Gastroesophageal sphincter (tissue), 4 donors: ENCODE results near the gene NMRK1. TPM values are rescaled to one million over a fixed set of nuclear protein-coding genes. Genes with fewer than 3 reads are reported as not detected.

ENCODE experiments used
- ATAC-seq: fragments of 150-250 bp; one replicate; pipeline ENCODE4 v1.9.1; 2016; ENCODE audit warnings: mild to moderate bottlenecking, moderate library complexity
- H3K27ac ChIP-seq, 4 donors: fragments of 200-600 bp; sonication (generic) in 3 of 4; 1 replicate in 3 of 4; 2 replicates in 1 of 4; pipeline ENCODE4 v1.5.1; 2016 to 2019
- H3K27me3 ChIP-seq: fragments of 200-600 bp; sonication (generic); one replicate; pipeline ENCODE4 v1.5.1; 2019
- H3K36me3 ChIP-seq, 2 donors: fragments of 200-600 bp; sonication (generic); one replicate each; pipeline ENCODE4 v1.5.1; 2019; ENCODE audit warnings: control low read depth in 1 of 2
- H3K4me1 ChIP-seq, 3 donors: fragments of 200-600 bp; sonication (generic); 1 replicate in 2 of 3; 2 replicates in 1 of 3; pipeline ENCODE4 v1.5.1; 2016 to 2019; ENCODE audit warnings: control low read depth in 2 of 3
- H3K4me3 ChIP-seq, 2 donors: fragments of 200-600 bp; sonication (generic); one replicate each; pipeline ENCODE4 v1.5.1; 2019; ENCODE audit warnings: mild to moderate bottlenecking in 1 of 2, moderate library complexity in 1 of 2
- H3K9me3 ChIP-seq, 3 donors: fragments of 200-600 bp; sonication (generic); one replicate each; pipeline ENCODE4 v1.5.1; 2017 to 2019; ENCODE audit warnings: control low read depth in 2 of 3
- EP300 ChIP-seq: sonication (generic); formaldehyde crosslinking; IDR thresholded peaks from one replicate; pipeline ENCODE4 v1.6.1; 2017; ENCODE audit warnings: antibody characterized with exemption, mild to moderate bottlenecking
- POLR2A ChIP-seq, 2 donors: fragments of 450-650 bp; IDR thresholded peaks; one replicate each; pipeline ENCODE4 v1.6.1; 2017; ENCODE audit warnings: antibody characterized with exemption in 2 of 2, mild to moderate bottlenecking in 2 of 2, moderate library complexity in 1 of 2
- POLR2AphosphoS5 ChIP-seq: sonication (generic); formaldehyde crosslinking; IDR thresholded peaks from one replicate; pipeline ENCODE4 v1.6.1; 2017; ENCODE audit warnings: antibody characterized with exemption
- WGBS, 2 donors: methylation state at CpG; one replicate each; pipeline ENCODE4 v1.1.5; 2018; ENCODE audit warnings: low coverage in 1 of 2; 5-methylcytosine and 5-hydroxymethylcytosine counted together
- total RNA-seq, 4 donors: library from RNA; depleted of rRNA; stranded (reverse); fragments of >200 nt; gene quantifications; one replicate each; pipeline ENCODE4 v1.1.0, GENCODE V29; 2016
- TF ChIP-seq, protein P1 (sequence below), 4 experiments: fragments of 200-600 bp in 2 of 4; fragments of 450-650 bp in 2 of 4; sonication (generic) in 1 of 4; IDR thresholded peaks; one replicate each; pipeline ENCODE4 v1.5.1; 2017 to 2019; ENCODE audit warnings: antibody characterized with exemption in 4 of 4, mild to moderate bottlenecking in 2 of 4, moderate library complexity in 2 of 4

Gene NMRK1
- total RNA-seq, 4 donors from 2014 or later: 6.3 to 21.5 (median 13.6) TPM

DNA sequence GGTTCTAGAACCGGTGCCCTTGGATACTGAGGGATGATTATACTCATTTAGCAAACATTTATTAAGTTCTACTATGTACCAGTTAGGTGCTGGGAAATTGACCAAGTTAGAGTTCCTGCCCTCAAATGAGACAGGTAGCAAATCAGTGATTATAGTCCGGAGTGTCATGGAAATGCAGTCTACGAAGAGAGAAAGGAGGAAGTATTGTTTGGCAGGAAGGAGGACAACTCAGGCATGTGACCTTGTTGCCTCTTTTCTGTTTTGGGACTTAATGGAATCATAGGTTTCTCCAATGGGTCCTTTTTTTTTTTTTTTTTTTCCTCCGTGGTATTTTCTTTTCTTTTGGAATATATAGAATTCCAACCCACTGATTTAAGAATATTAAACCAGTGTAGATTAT is 28.4 kb upstream of the NMRK1 start:
- 61 to 65% methylated on average over 4 of the region's 4 CpGs for WGBS, 2 donors
- TF ChIP-seq POLR2A (IDR thresholded peaks at IDR 0.05) (no peak), POLR2AphosphoS5 (no peak), EP300 (no peak)
- TF ChIP-seq, protein P1, sequence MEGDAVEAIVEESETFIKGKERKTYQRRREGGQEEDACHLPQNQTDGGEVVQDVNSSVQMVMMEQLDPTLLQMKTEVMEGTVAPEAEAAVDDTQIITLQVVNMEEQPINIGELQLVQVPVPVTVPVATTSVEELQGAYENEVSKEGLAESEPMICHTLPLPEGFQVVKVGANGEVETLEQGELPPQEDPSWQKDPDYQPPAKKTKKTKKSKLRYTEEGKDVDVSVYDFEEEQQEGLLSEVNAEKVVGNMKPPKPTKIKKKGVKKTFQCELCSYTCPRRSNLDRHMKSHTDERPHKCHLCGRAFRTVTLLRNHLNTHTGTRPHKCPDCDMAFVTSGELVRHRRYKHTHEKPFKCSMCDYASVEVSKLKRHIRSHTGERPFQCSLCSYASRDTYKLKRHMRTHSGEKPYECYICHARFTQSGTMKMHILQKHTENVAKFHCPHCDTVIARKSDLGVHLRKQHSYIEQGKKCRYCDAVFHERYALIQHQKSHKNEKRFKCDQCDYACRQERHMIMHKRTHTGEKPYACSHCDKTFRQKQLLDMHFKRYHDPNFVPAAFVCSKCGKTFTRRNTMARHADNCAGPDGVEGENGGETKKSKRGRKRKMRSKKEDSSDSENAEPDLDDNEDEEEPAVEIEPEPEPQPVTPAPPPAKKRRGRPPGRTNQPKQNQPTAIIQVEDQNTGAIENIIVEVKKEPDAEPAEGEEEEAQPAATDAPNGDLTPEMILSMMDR (IDR thresholded peaks at IDR 0.05): no peak
- no peak overlapping the region for H3K27ac ChIP-seq
- peaks cover 0 to 32% of the 10 kb centered on the region in 2 donors for H3K36me3 ChIP-seq
- no peaks in the 10 kb centered on the region for H3K27me3 ChIP-seq
- H3K4me1 ChIP-seq: peaks cover 0 to 12% (median 0%) of the 10 kb centered on the region in 3 donors
- H3K9me3 ChIP-seq: no peaks in the 10 kb centered on the region
- no peak for ATAC-seq
- no peak overlapping the region for H3K4me3 ChIP-seq

DNA sequence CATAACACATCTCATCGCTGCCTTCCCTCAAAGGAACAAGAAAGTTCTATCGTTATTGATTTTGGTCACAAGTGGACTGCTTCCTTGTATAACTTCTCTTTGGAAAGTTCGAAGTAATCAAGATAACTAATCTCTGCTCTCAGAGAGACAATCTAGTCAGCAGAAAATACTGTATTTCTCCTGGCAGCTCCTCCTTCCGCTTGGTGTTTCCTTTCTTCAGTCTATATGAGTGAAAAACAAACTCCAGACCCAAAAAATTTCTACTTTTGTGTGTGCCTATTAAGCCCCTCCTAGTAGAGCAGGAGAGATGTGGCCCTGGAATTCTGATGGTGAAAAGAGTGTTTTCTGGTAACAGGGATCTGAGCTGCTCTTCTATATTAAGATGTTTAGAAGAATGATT is 24.8 kb upstream of the NMRK1 start:
- WGBS, 2 donors: 69 to 80% methylated on average over 3 to 4 of the region's 4 CpGs
- Histone ChIP-seq H3K27ac (peak overlapping the region in 1 of 4 donors; percentile 21), H3K9me3 (no peaks in the 10 kb centered on the region), H3K36me3 (peaks cover 0 to 3% of the 10 kb centered on the region in 2 donors), H3K4me1 (peaks cover 0 to 36% (median 3%) of the 10 kb centered on the region in 3 donors), H3K4me3 (no peak overlapping the region), H3K27me3 (no peaks in the 10 kb centered on the region)
- ATAC-seq: no peak
- TF ChIP-seq, protein P1 (IDR thresholded peaks at IDR 0.05): no peak
- TF ChIP-seq POLR2A (IDR thresholded peaks at IDR 0.05): no peak
- no peak for TF ChIP-seq EP300
- TF ChIP-seq POLR2AphosphoS5: no peak

DNA sequence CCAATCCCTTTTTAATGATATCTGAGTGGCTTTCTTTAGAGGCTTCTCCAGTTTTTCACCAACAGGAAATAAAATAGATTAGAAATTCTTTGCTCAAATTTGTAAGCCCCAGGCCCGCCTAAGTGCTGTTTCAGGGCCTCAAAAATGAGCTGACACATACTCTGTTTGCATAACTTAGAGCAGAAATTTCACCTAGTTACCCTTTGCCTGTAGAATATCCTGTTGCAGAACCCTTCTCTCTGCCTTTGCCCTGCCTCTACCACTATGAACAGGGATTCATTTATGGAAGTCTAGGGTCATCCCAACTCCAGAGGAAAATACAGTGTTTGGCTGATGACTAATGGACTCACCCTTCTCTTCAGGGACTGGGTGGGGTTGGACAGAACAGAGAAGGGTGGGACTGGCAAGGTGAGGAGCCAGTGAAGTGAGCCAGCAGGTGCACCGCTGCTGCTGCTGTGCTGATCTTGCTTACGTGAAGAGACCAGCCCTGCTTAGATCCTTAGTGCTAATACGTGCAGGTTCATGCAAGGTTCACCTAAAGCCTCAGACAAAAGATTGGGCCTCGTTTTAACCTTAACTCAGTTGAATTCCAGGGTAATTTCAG is 23.2 kb upstream of the NMRK1 start:
- ATAC-seq: no peak
- Histone ChIP-seq H3K4me1 (peaks cover 0 to 35% (median 3%) of the 10 kb centered on the region in 3 donors), H3K9me3 (no peaks in the 10 kb centered on the region), H3K27me3 (no peaks in the 10 kb centered on the region), H3K4me3 (no peak overlapping the region), H3K36me3 (no peaks in the 10 kb centered on the region), H3K27ac (no peak overlapping the region)
- WGBS, 2 donors: 80% methylated on average over 5 of the region's 5 CpGs
- TF ChIP-seq POLR2A (IDR thresholded peaks at IDR 0.05): no peak
- no peak for TF ChIP-seq EP300
- no peak for TF ChIP-seq POLR2AphosphoS5
- TF ChIP-seq, protein P1 (IDR thresholded peaks at IDR 0.05): no peak

DNA sequence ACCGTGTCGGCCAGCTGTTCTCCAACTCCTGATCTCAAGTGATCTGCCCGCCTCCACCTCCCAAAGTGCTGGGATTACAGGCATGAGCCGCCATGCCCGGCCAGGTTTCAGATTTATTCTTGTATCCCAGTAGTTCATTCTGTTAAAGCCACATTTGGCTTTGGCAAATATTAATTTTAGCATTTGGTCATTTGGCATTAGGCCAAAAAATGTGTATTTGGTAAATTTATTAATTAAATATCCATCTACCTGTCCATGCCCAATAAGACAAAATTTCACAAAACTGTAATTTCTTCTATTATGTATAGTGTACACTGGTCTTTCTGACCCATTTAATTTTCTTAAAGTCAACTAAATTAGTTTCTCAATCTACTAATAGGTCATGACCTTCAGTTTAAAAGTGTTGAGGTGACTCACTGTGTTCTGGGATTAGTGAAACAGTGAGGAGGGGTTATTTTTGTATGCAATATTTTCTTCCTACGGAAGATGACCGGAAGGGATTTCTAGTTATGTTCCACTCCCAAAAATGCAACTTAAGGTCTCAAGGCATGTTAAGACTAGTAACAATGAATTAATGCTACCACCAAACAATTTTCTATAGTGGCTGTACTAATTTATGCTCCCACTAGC is 21.4 kb upstream of the NMRK1 start:
- peaks cover 0 to 43% (median 3%) of the 10 kb centered on the region in 3 donors for H3K4me1 ChIP-seq
- H3K9me3 ChIP-seq: no peaks in the 10 kb centered on the region
- no peak for ATAC-seq
- 74 to 87% methylated on average over 7 of the region's 7 CpGs for WGBS, 2 donors
- no peak overlapping the region for H3K4me3 ChIP-seq
- TF ChIP-seq POLR2A (IDR thresholded peaks at IDR 0.05): no peak
- no peak for TF ChIP-seq POLR2AphosphoS5
- TF ChIP-seq, protein P1 (IDR thresholded peaks at IDR 0.05): no peak
- H3K27me3 ChIP-seq: no peaks in the 10 kb centered on the region
- H3K36me3 ChIP-seq: no peaks in the 10 kb centered on the region
- H3K27ac ChIP-seq: peak overlapping the region in 3 of 4 donors; percentile 21 to 45 (median 42)

DNA sequence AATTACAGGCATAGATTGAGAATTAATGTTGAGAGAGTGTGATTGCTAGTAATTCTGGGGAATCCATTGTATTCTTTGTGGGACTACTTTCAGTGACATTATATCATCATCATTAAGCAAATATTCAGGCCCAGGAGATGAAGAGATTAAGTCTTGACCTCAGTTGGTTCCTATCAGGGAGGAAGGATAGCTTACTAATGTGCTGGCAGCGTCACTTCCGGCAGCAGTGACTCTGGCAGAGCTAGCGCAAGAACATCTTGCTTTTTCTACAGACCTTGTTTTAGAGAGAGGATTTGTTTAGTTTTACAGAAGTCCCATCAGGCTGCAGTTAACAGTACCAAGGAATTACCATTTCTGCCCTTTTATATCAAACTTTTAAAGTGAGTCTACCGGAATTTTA is 20.6 kb upstream of the NMRK1 start:
- no peak for TF ChIP-seq EP300
- TF ChIP-seq, protein P1 (IDR thresholded peaks at IDR 0.05): no peak
- TF ChIP-seq POLR2A (IDR thresholded peaks at IDR 0.05): no peak
- no peak for TF ChIP-seq POLR2AphosphoS5
- WGBS, 2 donors: 63 to 78% methylated on average over 3 to 4 of the region's 4 CpGs
- peak overlapping the region in 2 of 4 donors; percentile 42 to 45 for H3K27ac ChIP-seq

More for the DNA sequence above, 20.6 kb upstream of the NMRK1 start:
- no peaks in the 10 kb centered on the region for H3K9me3 ChIP-seq
- ATAC-seq: no peak
- H3K36me3 ChIP-seq: no peaks in the 10 kb centered on the region
- no peak overlapping the region for H3K4me3 ChIP-seq
- H3K27me3 ChIP-seq: no peaks in the 10 kb centered on the region
- H3K4me1 ChIP-seq: peaks cover 0 to 43% (median 3%) of the 10 kb centered on the region in 3 donors
